GM12892 (cell line): Measurements from ENCODE around the gene ASCL2.

Experiments used
- POLR2A ChIP-seq: IDR thresholded peaks from 2 replicates; pipeline ENCODE4 v1.6.1; 2011; ENCODE audit warnings: low read depth, low read length, control low read depth
- POLR2AphosphoS5 ChIP-seq: IDR thresholded peaks from 2 replicates; pipeline ENCODE4 v1.6.1; 2011; ENCODE audit warnings: low read depth, low read length, control low read depth
- TAF1 ChIP-seq: IDR thresholded peaks from 2 replicates; pipeline ENCODE4 v1.6.1; 2011; ENCODE audit warnings: low read depth, mild to moderate bottlenecking, control low read depth, low read length, borderline replicate concordance

- TF ChIP-seq POLR2AphosphoS5 (no peak), POLR2A (no peak), TAF1 (no peak)
Measured at GRCh38 chr11:2290351-2290841, 20.0 kb upstream of the ASCL2 start.
